ENCODE data around the gene TEAD1.

TEAD1 gene

GRCh38 chr11:12942157-12942556 is 267.9 kb downstream of the TEAD1 start:
- no peak for DNase-seq (ENCODE audit: low read depth)

- DNase-seq (ENCODE audit: low read depth), result no peak
Observed at GRCh38 chr11:12943311-12943710, 269.1 kb downstream of the TEAD1 start.

GRCh38 chr11:12944889-12945288 is 270.7 kb downstream of the TEAD1 start:
- DNase-seq (ENCODE audit: low read depth), result no peak

- no peak for DNase-seq (ENCODE audit: low read depth)
Observed at GRCh38 chr11:12949453-12949852, 275.2 kb downstream of the TEAD1 start.

DNA sequence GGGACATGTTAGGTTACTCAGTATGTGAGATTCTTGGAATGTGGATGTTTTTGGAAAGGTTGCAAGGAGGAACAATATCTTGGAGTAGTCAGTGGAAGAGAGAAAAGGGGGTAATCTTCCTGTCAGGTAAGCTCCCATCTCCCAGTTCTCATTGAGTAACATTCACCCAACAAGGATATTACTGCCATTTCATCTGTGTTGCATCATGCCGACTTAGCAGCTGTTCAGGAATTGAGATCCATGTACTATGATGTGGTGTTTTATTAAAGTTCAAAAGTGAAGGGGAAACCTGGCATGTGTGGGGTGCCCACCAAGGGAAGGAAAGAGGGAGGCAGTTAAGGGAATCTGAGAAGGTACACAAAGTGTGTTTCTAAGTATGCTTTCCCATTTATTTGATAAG is 276.4 kb downstream of the TEAD1 start:
- peak; percentile 30 for DNase-seq (ENCODE audit: low read depth)

GRCh38 chr11:12951376-12951775 is 277.2 kb downstream of the TEAD1 start:
- no peak for DNase-seq (ENCODE audit: low read depth)

DNA sequence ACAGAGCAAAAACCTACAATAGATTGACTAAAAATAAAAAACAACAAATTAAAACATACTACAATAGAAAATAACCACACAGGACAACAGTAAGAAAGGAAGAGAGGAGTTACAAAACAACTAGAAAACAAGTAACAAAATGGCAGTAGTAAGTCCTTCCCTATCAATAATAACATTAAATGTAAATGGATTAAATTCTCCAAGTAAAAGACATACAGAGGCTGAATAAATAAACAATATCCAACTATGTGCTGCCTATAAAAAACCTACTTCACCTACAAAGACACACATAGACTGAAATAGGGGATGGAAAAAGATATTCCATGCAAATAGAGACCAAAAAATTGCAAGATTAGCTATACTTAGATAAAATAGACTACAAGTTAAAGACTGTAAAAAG is 277.9 kb downstream of the TEAD1 start:
- no peak for DNase-seq (ENCODE audit: low read depth)

DNA sequence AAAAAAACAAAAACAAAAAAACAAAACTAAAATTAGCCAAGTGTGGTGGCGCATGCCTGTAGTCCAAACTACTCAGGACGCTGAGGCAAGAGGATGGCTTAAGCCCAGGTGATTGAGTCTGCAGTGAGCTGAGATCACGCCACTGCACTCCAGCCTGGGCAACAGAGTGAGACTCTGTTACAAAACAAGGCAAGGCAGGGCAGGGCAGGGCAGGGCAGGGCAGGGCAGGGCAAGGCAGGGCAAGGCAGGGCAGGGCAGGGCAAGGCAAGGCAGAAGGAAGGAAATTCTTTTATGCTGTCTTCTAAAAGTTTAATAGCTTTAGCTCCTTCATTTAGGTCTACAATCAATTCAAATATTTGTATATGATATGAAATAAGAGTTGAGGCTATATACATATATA is 284.8 kb downstream of the TEAD1 start:
- DNase-seq (ENCODE audit: low read depth), result no peak

DNA sequence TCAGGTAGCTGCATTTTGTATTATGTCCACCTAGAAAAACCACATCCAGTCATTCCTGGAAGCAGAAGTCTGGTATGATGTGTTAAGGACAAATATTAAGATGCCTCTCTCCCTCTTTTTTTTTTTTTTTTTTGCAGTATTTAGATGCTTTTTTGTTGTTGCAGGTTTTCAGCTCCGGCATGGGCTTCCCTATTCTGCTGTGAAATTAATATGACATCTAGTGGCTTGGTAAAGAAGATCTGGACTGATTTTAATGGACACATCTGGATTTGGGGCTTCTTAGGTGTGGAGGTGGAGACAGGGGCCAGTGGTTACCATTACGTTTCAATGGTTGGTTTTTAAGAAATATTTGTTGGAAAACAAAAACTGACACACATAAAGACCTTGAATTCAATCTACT is 287.4 kb downstream of the TEAD1 start:
- DNase-seq (ENCODE audit: low read depth), result peak; percentile 8

DNA sequence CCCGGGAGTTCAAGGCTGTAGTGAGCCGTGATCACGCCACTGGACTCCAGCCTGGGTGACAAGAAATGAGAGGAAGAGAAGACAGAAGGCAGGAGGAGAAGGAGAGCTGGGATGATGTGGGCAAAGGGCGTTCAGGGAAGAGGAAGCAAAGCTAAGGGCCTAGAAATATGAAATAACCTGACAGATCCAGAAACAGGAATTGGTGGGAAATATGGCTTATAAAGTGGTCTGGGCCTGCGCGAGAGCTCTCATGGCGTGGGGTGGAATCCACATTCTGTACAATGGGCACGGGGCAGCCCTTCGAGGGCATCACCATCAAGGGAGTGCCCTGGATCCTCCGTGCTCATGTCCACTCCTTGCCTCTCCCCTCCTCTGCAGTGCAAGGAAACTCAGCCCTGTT is 288.1 kb downstream of the TEAD1 start:
- DNase-seq (ENCODE audit: low read depth), result no peak

- no peak for DNase-seq (ENCODE audit: low read depth)
Observed at GRCh38 chr11:12963051-12963450, 288.8 kb downstream of the TEAD1 start.

- peak; percentile 29 for DNase-seq (ENCODE audit: low read depth)
Observed at GRCh38 chr11:12963792-12964536, 289.7 kb downstream of the TEAD1 start.

- no peak for DNase-seq (ENCODE audit: low read depth)
Observed at GRCh38 chr11:12964650-12965049, 290.4 kb downstream of the TEAD1 start.

- no peak for DNase-seq (ENCODE audit: low read depth)
Observed at GRCh38 chr11:12966002-12966401, 291.8 kb downstream of the TEAD1 start.

DNA sequence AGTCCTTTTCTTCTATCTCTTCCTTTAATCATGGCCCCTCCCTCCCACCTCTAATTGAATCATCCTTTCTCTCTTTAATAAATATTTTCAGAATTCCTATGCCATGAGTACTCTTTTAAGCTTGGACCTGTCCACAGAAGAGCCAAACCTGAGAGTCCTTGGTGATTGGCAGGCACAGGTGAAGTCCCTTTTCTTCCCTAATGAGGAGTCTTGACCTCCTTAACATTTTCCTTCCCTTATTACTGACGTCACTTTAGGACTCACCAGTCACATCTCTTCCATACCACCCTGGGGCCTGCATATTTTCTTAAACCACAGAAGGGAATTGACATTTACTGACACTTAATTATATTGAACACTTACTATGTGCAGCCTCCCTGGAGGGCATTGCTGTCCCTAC is 293.9 kb downstream of the TEAD1 start:
- DNase-seq (ENCODE audit: low read depth), result no peak

DNA sequence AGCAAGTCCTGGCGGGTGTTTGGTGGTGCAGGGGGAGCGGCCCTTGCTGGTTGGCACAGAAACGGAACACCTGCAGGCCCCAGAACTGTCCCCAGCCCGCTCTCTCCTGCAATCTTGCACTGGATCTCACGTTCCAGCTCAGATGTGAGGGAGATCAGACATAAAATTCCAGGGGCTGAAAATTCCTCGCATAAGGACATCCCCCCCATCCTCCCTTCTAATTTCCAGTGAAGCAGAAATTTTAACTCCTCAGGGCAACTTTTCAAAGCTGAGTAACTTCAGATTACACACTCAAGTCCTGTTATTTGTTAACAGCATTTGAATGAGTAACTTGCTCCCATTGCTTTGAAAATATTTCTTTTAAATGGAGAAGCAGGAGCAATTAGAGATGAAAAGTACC is 294.6 kb downstream of the TEAD1 start:
- DNase-seq (ENCODE audit: low read depth), result no peak

DNA sequence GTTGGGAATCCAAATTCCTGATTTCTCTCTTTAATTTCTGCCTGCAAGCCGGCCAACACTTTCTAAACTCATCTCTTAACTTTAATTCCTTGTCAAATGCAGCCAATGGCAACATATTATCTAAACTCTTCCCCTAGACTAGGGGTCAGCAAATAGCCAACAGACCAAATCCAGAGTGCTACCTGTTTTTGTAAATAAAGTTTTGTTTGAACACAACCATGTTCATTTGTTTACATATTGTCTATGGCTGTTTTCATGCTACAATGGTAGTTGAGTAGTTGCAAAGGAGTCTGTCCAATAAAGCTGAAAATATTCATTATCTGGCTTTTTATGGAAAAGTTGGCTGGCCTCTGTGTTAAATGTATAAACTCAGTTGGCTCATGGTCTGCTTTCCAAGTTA is 297.7 kb downstream of the TEAD1 start:
- DNase-seq (ENCODE audit: low read depth), result no peak

DNA sequence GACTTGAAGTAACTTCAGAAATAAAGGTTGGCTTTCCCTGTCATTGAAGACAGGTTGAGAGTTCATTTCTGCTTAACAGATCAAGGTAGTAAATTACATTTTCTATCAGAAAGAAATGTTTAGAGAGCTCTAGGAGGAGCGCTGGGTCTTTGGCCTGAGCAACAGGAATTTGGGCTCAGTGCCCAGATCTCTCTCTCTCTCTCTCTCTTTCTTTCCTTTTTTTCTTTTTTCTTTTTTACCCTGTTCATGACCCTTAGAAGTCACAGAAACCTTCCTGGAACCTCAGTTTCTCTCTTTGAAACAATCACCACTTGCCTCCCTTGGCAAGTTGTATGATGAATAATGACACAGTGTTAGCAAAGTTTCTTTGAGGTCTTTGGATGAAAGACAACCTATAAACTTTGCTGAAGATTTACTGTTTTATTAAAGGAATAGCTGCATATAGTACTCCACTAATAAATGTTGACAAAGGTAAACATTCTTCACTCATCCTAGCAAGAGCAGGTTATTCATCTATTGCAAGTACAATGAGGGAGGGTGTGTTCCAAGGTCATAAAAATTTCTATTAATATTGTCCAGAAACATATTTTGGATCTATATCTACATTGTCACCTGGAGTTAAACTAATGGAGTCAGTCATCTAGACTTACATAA is 299.4 kb downstream of the TEAD1 start:
- DNase-seq (ENCODE audit: low read depth), result no peak

- DNase-seq (ENCODE audit: low read depth), result no peak
Observed at GRCh38 chr11:12975195-12975594, 301.0 kb downstream of the TEAD1 start.

- no peak for DNase-seq (ENCODE audit: low read depth)
Observed at GRCh38 chr11:12979928-12980689, 305.9 kb downstream of the TEAD1 start.

DNA sequence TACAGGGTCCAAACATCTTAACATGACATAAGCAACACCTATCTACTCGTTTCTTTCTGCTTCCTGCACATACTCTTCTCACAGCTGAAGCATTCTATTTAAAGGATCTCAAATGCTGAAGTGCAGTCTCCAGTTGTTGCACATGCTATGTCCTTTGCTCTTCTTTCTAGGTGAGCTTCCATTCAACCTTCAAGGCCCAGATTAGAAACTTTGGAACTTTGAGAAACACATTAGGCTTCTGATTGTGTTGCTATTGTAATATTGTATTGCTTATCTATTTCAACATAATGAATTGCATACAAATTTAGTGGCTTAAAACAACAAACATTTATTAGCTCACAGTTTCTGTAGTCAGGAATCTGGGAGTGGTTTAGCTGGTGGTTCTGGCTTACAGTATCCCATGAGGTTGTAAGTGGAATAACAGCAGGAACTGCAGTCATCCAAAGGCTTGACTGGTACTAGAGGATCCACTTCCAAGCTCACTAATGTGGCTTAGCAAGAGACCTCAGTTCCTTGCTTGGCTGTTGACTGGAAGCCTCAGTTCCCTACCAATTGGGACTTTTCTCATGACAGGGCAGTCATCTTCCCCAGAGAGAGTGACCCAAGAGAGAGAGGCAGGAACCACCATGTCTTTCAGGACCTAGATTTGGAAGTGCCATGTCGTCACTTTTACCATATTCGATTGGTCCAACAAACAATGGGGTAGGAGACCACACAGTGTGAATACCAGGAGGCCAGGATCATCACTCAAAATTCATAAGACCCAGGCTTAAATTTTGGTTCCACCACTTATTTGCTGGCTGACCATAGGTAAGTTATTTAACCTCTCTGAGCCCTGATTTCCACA is 307.7 kb downstream of the TEAD1 start:
- DNase-seq (ENCODE audit: low read depth), result no peak

- DNase-seq (ENCODE audit: low read depth), result no peak
Observed at GRCh38 chr11:12983336-12983735, 309.1 kb downstream of the TEAD1 start.

Measured in fibroblast of the conjunctiva (primary cell).